SH-SY5Y (cell line): ENCODE data around the gene RNF40.

Experiments used
- GATA2 ChIP-seq: IDR thresholded peaks from 2 replicates; pipeline ENCODE4 v1.6.1; 2011; ENCODE audit warnings: mild to moderate bottlenecking, low read depth, low read length
- GATA3 ChIP-seq: IDR thresholded peaks from 2 replicates; pipeline ENCODE4 v1.6.1; 2011; ENCODE audit warnings: low read depth, mild to moderate bottlenecking, low read length, moderate library complexity

GRCh38 chr16:30773826-30774225 is 11.7 kb downstream of the RNF40 start:
- no peak for TF ChIP-seq GATA2
- no peak for TF ChIP-seq GATA3
